Stomach (tissue), 4 donors: ENCODE data around the gene AIFM3.

Experiments
- CTCF ChIP-seq, 7 experiments: fragments of 450-650 bp in 4 of 7; fragments of 200-600 bp in 3 of 7; sonication (generic) in 3 of 7; IDR thresholded peaks; one replicate each; pipeline ENCODE4 v1.5.1; 2016 to 2019; ENCODE audit warnings: antibody characterized with exemption in 7 of 7, control low read depth in 2 of 7, mild to moderate bottlenecking in 1 of 7
- EP300 ChIP-seq: sonication (generic); formaldehyde crosslinking; IDR thresholded peaks from one replicate; pipeline ENCODE4 v1.6.1; 2017; ENCODE audit warnings: antibody characterized with exemption

- no peak for TF ChIP-seq CTCF (IDR thresholded peaks at IDR 0.05)
- no peak for TF ChIP-seq EP300
Measured at GRCh38 chr22:20992056-20992442, 25.0 kb downstream of the AIFM3 start.
